ENCODE data around the gene TAF1B.

DNA sequence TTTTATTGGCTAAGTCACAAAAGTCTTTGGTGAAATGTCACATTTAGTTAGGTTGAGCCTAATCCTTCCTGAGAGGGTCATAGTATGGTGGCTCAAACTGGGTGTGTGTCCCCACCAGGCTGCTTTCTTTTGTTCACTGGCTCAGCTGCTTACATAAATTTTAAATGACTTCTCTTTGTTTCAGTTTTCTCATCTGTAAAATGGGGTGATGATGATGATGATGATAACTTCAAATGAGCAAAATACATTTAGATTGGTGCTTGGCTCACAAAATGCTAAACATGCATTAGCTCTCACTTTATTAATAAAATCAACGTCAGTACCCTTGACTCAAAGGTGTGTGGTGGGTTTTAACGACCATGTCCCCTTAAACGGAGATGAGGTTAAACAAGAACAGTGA, 7.2 kb upstream of the TAF1B start:
- TF ChIP-seq, protein P1, sequence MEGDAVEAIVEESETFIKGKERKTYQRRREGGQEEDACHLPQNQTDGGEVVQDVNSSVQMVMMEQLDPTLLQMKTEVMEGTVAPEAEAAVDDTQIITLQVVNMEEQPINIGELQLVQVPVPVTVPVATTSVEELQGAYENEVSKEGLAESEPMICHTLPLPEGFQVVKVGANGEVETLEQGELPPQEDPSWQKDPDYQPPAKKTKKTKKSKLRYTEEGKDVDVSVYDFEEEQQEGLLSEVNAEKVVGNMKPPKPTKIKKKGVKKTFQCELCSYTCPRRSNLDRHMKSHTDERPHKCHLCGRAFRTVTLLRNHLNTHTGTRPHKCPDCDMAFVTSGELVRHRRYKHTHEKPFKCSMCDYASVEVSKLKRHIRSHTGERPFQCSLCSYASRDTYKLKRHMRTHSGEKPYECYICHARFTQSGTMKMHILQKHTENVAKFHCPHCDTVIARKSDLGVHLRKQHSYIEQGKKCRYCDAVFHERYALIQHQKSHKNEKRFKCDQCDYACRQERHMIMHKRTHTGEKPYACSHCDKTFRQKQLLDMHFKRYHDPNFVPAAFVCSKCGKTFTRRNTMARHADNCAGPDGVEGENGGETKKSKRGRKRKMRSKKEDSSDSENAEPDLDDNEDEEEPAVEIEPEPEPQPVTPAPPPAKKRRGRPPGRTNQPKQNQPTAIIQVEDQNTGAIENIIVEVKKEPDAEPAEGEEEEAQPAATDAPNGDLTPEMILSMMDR (IDR thresholded peaks at IDR 0.05) = no peak
- TF ChIP-seq POLR2A (IDR thresholded peaks at IDR 0.05) (no peak), POLR2AphosphoS5 (IDR thresholded peaks at IDR 0.05) (no peak)

Measured in prostate gland (tissue), 2 donors.